HepG2 (cell line): ENCODE measurements around the gene GMEB2. TPM values are rescaled to one million over a fixed set of nuclear protein-coding genes. Genes with fewer than 3 reads are reported as not detected.

Experiments
- CBFB ChIP-seq: sonication (generic); formaldehyde crosslinking; IDR thresholded peaks from 2 replicates; pipeline ENCODE4 v1.4.0; 2020; ENCODE audit warnings: missing genetic modification reagents
- EED ChIP-seq: sonication (generic); formaldehyde crosslinking; IDR thresholded peaks from 2 replicates; pipeline ENCODE4 v1.5.0; 2020; ENCODE audit warnings: mild to moderate bottlenecking, missing genetic modification reagents
- MED1 ChIP-seq: sonication (generic); formaldehyde crosslinking; IDR thresholded peaks from 2 replicates; pipeline ENCODE4 v1.4.0; 2020; ENCODE audit warnings: missing genetic modification reagents
- MIER2 ChIP-seq: IDR thresholded peaks from 2 replicates; pipeline ENCODE4 v1.6.1; 2016; ENCODE audit warnings: missing biosample characterization, missing genetic modification reagents
- NCOA5 ChIP-seq: sonication (generic); formaldehyde crosslinking; IDR thresholded peaks from 2 replicates; pipeline ENCODE4 v1.4.0; 2020; ENCODE audit warnings: missing genetic modification reagents
- SRY ChIP-seq: sonication (generic); formaldehyde crosslinking; IDR thresholded peaks from 2 replicates; pipeline ENCODE4 v1.8.0; 2022; ENCODE audit warnings: mild to moderate bottlenecking, missing genetic modification reagents
- ZNF138 ChIP-seq: sonication (generic); formaldehyde crosslinking; IDR thresholded peaks from 2 replicates; pipeline ENCODE4 v1.5.0; 2020; ENCODE audit warnings: mild to moderate bottlenecking, low read depth, missing genetic modification reagents
- ZNF256 ChIP-seq: sonication (generic); formaldehyde crosslinking; conservative IDR thresholded peaks from 2 replicates; pipeline ENCODE4 v1.4.0; 2020; ENCODE audit warnings: missing genetic modification reagents
- ZNF331 ChIP-seq: sonication (generic); formaldehyde crosslinking; IDR thresholded peaks from 2 replicates; pipeline ENCODE4 v1.4.0; 2020; ENCODE audit warnings: missing genetic modification reagents
- ZNF775 ChIP-seq: sonication (generic); formaldehyde crosslinking; IDR thresholded peaks from 2 replicates; pipeline ENCODE4 v1.4.0; 2020; ENCODE audit warnings: missing genetic modification reagents, mild to moderate bottlenecking, moderate library complexity, borderline replicate concordance
- polyA plus RNA-seq, 8 experiments: library from polyadenylated mRNA; depleted of rRNA in 3 of 8; stranded (reverse) in 7 of 8; unstranded in 1 of 8; fragments of >200 nt; fragmentation: Illumina TruSeq in 4 of 8; extraction: Trizol in 4 of 8; gene quantifications; 2 replicates each; pipeline versions ENCODE4 v1.2.1 to v1.2.3, GENCODE V29; 2011 to 2016; ENCODE audit warnings: low read depth in 4 of 8, missing spikeins in 1 of 8, mixed read lengths in 1 of 8; ENCODE audit not compliant: insufficient read depth in 1 of 8
- total RNA-seq, 5 experiments: library from RNA; depleted of rRNA; stranded (reverse); fragments of >200 nt; fragmentation: Illumina TruSeq; extraction: Trizol; gene quantifications; 2 replicates each; pipeline ENCODE4 v1.2.3, GENCODE V29; 2016; ENCODE audit warnings: low read depth in 1 of 5
- TF ChIP-seq, protein P1 (sequence below): sonication (generic); formaldehyde crosslinking; IDR thresholded peaks from 2 replicates; pipeline ENCODE4 v1.9.0; 2022; ENCODE audit warnings: missing genetic modification reagents, mild to moderate bottlenecking, borderline replicate concordance
- TF ChIP-seq, protein P2 (sequence below): sonication (generic); formaldehyde crosslinking; IDR thresholded peaks from 2 replicates; pipeline ENCODE4 v1.4.0; 2020; ENCODE audit warnings: missing genetic modification reagents
- TF ChIP-seq, protein P3 (sequence below): sonication (generic); formaldehyde crosslinking; IDR thresholded peaks from 2 replicates; pipeline ENCODE4 v1.4.0; 2020; ENCODE audit warnings: mild to moderate bottlenecking, missing genetic modification reagents, borderline replicate concordance
- TF ChIP-seq, protein P4 (sequence below): IDR thresholded peaks from 2 replicates; pipeline ENCODE4 v1.6.1; 2016; ENCODE audit warnings: missing genetic modification reagents, missing compliant biosample characterization
- TF ChIP-seq, protein P5 (sequence below): sonication (generic); formaldehyde crosslinking; IDR thresholded peaks from 2 replicates; pipeline ENCODE4; 2020; ENCODE audit warnings: missing genetic modification reagents, mild to moderate bottlenecking, borderline replicate concordance
- TF ChIP-seq, protein P6 (sequence below): sonication (generic); formaldehyde crosslinking; IDR thresholded peaks from 2 replicates; pipeline ENCODE4 v1.4.0; 2020; ENCODE audit warnings: missing genetic modification reagents

Gene GMEB2
- total and polyA plus RNA-seq, 2 of the 13 experiments (the other 11 are each of a cell fraction or from before 2014, with no cell fraction given), result 10.6 to 12.4 TPM

DNA sequence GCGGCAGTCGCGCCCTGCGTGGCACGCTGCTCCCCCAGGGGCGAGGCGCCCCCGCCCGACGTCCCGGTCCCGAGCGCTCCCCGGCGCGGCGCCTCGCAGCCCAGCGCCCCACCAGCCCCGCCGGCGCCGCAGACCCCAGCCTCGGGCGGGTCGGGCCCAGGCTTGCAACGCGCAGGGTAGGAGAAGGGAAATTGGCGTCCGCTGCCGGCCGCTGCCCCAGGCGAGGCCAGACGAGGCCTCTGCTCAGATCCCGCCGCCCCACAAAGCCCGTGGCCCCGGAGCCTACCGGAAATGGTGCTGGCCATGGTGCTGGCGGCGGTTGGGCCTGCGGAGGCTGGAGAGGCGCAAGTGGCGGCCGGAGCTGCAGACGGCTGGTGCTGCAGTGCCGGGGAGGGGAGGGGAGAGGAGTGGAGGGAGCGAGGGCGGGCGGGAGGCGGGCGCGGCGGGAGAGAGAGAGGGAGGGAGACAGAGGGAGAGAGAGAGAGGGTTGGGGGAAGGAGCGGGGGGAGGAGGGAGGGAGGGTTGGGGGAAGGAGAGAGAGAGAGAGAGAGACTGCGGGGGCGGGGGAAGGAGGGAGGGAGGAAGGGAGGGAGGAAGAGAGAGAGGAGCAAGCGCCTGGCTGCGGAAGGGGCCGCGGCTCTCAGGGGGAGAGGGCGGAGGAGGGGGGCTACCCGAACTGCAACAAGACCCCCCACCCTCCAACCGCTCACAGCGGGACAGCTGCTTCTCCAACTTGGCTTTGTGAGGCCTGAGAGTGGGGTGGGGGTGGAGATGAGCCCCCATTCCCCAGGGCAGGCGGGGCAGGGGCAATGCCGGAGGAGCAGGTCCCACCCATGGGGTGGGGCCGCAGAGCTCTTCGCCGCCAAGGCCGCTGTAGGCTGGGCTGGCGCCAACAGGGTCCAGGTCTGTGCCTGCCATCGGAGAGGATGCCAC is 26.4 kb upstream of the GMEB2 start, which contains the start of gene STMN3 (continued):
- TF ChIP-seq, protein P1, sequence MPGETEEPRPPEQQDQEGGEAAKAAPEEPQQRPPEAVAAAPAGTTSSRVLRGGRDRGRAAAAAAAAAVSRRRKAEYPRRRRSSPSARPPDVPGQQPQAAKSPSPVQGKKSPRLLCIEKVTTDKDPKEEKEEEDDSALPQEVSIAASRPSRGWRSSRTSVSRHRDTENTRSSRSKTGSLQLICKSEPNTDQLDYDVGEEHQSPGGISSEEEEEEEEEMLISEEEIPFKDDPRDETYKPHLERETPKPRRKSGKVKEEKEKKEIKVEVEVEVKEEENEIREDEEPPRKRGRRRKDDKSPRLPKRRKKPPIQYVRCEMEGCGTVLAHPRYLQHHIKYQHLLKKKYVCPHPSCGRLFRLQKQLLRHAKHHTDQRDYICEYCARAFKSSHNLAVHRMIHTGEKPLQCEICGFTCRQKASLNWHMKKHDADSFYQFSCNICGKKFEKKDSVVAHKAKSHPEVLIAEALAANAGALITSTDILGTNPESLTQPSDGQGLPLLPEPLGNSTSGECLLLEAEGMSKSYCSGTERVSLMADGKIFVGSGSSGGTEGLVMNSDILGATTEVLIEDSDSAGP, result peak; percentile 82
- peak; percentile 99 for TF ChIP-seq SRY (CRISPR knock-in tag)
- TF ChIP-seq, protein P2, sequence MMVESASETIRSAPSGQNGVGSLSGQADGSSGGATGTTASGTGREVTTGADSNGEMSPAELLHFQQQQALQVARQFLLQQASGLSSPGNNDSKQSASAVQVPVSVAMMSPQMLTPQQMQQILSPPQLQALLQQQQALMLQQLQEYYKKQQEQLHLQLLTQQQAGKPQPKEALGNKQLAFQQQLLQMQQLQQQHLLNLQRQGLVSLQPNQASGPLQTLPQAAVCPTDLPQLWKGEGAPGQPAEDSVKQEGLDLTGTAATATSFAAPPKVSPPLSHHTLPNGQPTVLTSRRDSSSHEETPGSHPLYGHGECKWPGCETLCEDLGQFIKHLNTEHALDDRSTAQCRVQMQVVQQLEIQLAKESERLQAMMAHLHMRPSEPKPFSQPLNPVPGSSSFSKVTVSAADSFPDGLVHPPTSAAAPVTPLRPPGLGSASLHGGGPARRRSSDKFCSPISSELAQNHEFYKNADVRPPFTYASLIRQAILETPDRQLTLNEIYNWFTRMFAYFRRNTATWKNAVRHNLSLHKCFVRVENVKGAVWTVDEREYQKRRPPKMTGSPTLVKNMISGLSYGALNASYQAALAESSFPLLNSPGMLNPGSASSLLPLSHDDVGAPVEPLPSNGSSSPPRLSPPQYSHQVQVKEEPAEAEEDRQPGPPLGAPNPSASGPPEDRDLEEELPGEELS, result peak; percentile 39; the same call in 1 of the 2 replicates
- TF ChIP-seq ZNF775 (CRISPR knock-in tag), result 0 out of 2 replicates have a peak, but pooled peaks have one; percentile 83
- TF ChIP-seq ZNF331 (CRISPR knock-in tag), result peak; percentile 99
- TF ChIP-seq, protein P3, sequence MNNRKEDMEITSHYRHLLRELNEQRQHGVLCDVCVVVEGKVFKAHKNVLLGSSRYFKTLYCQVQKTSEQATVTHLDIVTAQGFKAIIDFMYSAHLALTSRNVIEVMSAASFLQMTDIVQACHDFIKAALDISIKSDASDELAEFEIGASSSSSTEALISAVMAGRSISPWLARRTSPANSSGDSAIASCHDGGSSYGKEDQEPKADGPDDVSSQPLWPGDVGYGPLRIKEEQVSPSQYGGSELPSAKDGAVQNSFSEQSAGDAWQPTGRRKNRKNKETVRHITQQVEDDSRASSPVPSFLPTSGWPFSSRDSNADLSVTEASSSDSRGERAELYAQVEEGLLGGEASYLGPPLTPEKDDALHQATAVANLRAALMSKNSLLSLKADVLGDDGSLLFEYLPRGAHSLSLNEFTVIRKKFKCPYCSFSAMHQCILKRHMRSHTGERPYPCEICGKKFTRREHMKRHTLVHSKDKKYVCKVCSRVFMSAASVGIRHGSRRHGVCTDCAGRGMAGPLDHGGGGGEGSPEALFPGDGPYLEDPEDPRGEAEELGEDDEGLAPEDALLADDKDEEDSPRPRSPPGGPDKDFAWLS, result no peak
- TF ChIP-seq, protein P4, sequence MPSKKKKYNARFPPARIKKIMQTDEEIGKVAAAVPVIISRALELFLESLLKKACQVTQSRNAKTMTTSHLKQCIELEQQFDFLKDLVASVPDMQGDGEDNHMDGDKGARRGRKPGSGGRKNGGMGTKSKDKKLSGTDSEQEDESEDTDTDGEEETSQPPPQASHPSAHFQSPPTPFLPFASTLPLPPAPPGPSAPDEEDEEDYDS, result peak; percentile 78
- no peak for TF ChIP-seq NCOA5 (CRISPR knock-in tag)
- TF ChIP-seq ZNF256, result peak; percentile 92
- TF ChIP-seq ZNF138, result peak; percentile 99
- TF ChIP-seq, protein P5, sequence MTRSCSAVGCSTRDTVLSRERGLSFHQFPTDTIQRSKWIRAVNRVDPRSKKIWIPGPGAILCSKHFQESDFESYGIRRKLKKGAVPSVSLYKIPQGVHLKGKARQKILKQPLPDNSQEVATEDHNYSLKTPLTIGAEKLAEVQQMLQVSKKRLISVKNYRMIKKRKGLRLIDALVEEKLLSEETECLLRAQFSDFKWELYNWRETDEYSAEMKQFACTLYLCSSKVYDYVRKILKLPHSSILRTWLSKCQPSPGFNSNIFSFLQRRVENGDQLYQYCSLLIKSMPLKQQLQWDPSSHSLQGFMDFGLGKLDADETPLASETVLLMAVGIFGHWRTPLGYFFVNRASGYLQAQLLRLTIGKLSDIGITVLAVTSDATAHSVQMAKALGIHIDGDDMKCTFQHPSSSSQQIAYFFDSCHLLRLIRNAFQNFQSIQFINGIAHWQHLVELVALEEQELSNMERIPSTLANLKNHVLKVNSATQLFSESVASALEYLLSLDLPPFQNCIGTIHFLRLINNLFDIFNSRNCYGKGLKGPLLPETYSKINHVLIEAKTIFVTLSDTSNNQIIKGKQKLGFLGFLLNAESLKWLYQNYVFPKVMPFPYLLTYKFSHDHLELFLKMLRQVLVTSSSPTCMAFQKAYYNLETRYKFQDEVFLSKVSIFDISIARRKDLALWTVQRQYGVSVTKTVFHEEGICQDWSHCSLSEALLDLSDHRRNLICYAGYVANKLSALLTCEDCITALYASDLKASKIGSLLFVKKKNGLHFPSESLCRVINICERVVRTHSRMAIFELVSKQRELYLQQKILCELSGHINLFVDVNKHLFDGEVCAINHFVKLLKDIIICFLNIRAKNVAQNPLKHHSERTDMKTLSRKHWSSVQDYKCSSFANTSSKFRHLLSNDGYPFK (CRISPR knock-in tag), result peak; percentile 63
- peak; percentile 82 for TF ChIP-seq EED (CRISPR knock-in tag)
- TF ChIP-seq MED1 (CRISPR knock-in tag), result peak; percentile 89
- TF ChIP-seq, protein P6, sequence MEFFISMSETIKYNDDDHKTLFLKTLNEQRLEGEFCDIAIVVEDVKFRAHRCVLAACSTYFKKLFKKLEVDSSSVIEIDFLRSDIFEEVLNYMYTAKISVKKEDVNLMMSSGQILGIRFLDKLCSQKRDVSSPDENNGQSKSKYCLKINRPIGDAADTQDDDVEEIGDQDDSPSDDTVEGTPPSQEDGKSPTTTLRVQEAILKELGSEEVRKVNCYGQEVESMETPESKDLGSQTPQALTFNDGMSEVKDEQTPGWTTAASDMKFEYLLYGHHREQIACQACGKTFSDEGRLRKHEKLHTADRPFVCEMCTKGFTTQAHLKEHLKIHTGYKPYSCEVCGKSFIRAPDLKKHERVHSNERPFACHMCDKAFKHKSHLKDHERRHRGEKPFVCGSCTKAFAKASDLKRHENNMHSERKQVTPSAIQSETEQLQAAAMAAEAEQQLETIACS (CRISPR knock-in tag), result peak; percentile 59; the same call in 1 of the 2 replicates
- peak; percentile 99 for TF ChIP-seq MIER2
- TF ChIP-seq CBFB (CRISPR knock-in tag), result peak; percentile 85; the same call in 1 of the 2 replicates
